ENCODE results near the gene ECI2.

Gene ECI2

GRCh38 chr6:4159491-4159890 is 24.1 kb upstream of the ECI2 start:
- no peaks in the 10 kb centered on the region for H3K36me3 ChIP-seq (ENCODE audit: insufficient read depth, low read length)
- no peak overlapping the region for H3K4me3 ChIP-seq (ENCODE audit: low read depth, low read length, poor library complexity, severe bottlenecking)
- no peak overlapping the region for H3K4me2 ChIP-seq (ENCODE audit: low read length)
- H3K79me2 ChIP-seq (ENCODE audit: insufficient read depth, low read length): no peaks in the 10 kb centered on the region
- no peak overlapping the region for H2AFZ ChIP-seq (ENCODE audit: low read length)
- H3K4me1 ChIP-seq (ENCODE audit: insufficient read depth, low read length, severe bottlenecking): no peaks in the 10 kb centered on the region
- no peaks in the 10 kb centered on the region for H3K9me3 ChIP-seq (ENCODE audit: low read length)
- H3K27me3 ChIP-seq (ENCODE audit: insufficient read depth, low read length): 0 out of 2 replicates have a peak, but pooled peaks cover 4% of the 10 kb centered on the region
- no peaks in the 10 kb centered on the region for H3F3A ChIP-seq (ENCODE audit: insufficient read depth, low read length)
- H3K27ac ChIP-seq (ENCODE audit: low read depth, low read length, poor library complexity, severe bottlenecking): no peak overlapping the region
- H3K9ac ChIP-seq (ENCODE audit: low read length): no peak overlapping the region
- H3K9me2 ChIP-seq (ENCODE audit: low read depth, low read length): no peaks in the 10 kb centered on the region
- TF ChIP-seq CTCF (IDR thresholded peaks at IDR 0.05; ENCODE audit: low read length): no peak
- TF ChIP-seq EZH2 (IDR thresholded peaks at IDR 0.05; ENCODE audit: borderline replicate concordance, low read length): no peak
- no peaks in the 10 kb centered on the region for H4K20me1 ChIP-seq (ENCODE audit: insufficient read depth, low read length)

GRCh38 chr6:4157506-4157905 is 22.1 kb upstream of the ECI2 start:
- no peak for TF ChIP-seq CTCF (IDR thresholded peaks at IDR 0.05; ENCODE audit: low read length)
- TF ChIP-seq EZH2 (IDR thresholded peaks at IDR 0.05; ENCODE audit: borderline replicate concordance, low read length): no peak
- H3K9me3 ChIP-seq (ENCODE audit: low read length): no peaks in the 10 kb centered on the region
- H3K4me2 ChIP-seq (ENCODE audit: low read length): no peak overlapping the region
- no peak overlapping the region for H2AFZ ChIP-seq (ENCODE audit: low read length)
- H3K4me3 ChIP-seq (ENCODE audit: low read depth, low read length, poor library complexity, severe bottlenecking): no peak overlapping the region
- H3K79me2 ChIP-seq (ENCODE audit: insufficient read depth, low read length): no peaks in the 10 kb centered on the region
- no peak overlapping the region for H3K27ac ChIP-seq (ENCODE audit: low read depth, low read length, poor library complexity, severe bottlenecking)
- H3K9ac ChIP-seq (ENCODE audit: low read length): no peak overlapping the region
- no peaks in the 10 kb centered on the region for H4K20me1 ChIP-seq (ENCODE audit: insufficient read depth, low read length)
- H3F3A ChIP-seq (ENCODE audit: insufficient read depth, low read length): no peaks in the 10 kb centered on the region
- H3K27me3 ChIP-seq (ENCODE audit: insufficient read depth, low read length): 0 out of 2 replicates have a peak, but pooled peaks cover 4% of the 10 kb centered on the region
- no peaks in the 10 kb centered on the region for H3K9me2 ChIP-seq (ENCODE audit: low read depth, low read length)
- H3K4me1 ChIP-seq (ENCODE audit: insufficient read depth, low read length, severe bottlenecking): no peaks in the 10 kb centered on the region
- no peaks in the 10 kb centered on the region for H3K36me3 ChIP-seq (ENCODE audit: insufficient read depth, low read length)

- Histone ChIP-seq H3K27ac (ENCODE audit: low read depth, low read length, poor library complexity, severe bottlenecking) (no peak overlapping the region), H3K4me1 (ENCODE audit: insufficient read depth, low read length, severe bottlenecking) (no peaks in the 10 kb centered on the region), H2AFZ (ENCODE audit: low read length) (no peak overlapping the region), H3K4me3 (ENCODE audit: low read depth, low read length, poor library complexity, severe bottlenecking) (no peak overlapping the region), H3K4me2 (ENCODE audit: low read length) (no peak overlapping the region), H4K20me1 (ENCODE audit: insufficient read depth, low read length) (no peaks in the 10 kb centered on the region), H3K9ac (ENCODE audit: low read length) (no peak overlapping the region), H3F3A (ENCODE audit: insufficient read depth, low read length) (no peaks in the 10 kb centered on the region), H3K36me3 (ENCODE audit: insufficient read depth, low read length) (no peaks in the 10 kb centered on the region), H3K9me3 (ENCODE audit: low read length) (no peaks in the 10 kb centered on the region), H3K9me2 (ENCODE audit: low read depth, low read length) (no peaks in the 10 kb centered on the region), H3K27me3 (ENCODE audit: insufficient read depth, low read length) (0 out of 2 replicates have a peak, but pooled peaks cover 4% of the 10 kb centered on the region), H3K79me2 (ENCODE audit: insufficient read depth, low read length) (no peaks in the 10 kb centered on the region)
- peak; percentile 79 for TF ChIP-seq CTCF (IDR thresholded peaks at IDR 0.05; ENCODE audit: low read length)
- TF ChIP-seq EZH2 (IDR thresholded peaks at IDR 0.05; ENCODE audit: borderline replicate concordance, low read length): no peak
Measured at GRCh38 chr6:4155848-4156466, 20.6 kb upstream of the ECI2 start.

Measured in OCI-LY1 (cell line).